ENCODE results near the gene VSX1.

VSX1 gene

DNA sequence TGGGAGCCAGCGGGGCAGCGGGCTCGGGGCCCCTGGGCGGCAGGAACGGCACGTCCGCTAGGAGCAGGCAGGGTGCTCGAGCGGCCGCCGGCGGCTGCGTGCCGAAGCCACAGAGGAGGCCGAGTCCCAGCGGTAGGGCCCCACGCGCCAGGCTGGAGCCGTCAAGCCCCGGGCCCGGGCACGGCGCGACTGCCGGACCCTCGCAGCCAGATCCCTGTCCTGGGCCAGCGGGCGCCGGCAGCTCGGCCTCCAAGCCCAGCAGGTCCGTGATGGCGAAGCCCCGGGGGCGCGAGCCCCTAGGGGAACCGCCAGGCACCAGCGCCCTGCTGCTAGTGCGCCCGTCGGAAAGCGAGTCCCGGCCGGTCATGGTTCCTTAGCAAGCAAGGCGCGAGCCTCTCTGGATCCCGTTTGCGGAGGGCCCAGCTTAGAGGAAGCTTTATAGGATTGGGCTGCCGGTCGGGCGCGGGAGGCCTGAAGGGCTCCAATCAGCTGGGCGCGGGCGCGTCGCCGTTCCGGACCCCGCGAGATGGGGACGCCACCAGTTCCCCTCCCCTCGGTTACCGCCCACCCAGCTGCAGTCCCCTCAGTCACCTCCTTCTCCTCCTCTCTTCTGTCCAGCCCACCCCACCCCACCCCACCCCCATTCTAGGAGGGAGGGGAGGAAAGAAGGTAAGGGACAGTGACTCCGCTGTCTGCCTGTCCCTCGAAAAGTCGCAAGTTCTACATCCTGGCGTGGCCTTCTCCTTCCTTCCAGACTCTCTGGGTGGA is at the start of gene VSX1:
TSS of gene VSX1 (minus strand) at position 412 of the 768 bp plus-strand sequence. CDS start at position 367, 45 bp downstream.
- DNase-seq = no peak

DNA sequence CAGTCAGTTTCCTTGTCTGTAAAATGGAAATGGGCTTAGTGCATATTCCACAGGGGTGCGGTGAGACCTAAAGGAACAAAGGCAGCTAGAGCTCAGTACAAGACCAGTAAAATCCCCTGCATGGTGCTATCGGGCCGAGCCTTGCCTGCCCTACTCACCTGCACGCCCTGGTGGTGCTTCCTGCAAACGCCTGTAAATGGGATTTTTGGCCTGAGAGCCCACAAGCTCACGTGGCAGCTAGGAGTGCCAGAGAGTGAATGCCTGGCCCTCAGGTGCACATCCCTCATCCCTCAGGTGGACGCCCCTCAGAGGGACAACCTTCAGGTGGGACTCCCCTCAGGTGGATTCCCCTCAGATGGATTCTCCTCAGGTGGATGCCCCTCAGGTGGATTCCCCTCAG is 48.0 kb upstream of the VSX1 start:
- no peak for DNase-seq

GRCh38 chr20:25129428-25129827 is 47.5 kb upstream of the VSX1 start:
- no peak for DNase-seq

DNA sequence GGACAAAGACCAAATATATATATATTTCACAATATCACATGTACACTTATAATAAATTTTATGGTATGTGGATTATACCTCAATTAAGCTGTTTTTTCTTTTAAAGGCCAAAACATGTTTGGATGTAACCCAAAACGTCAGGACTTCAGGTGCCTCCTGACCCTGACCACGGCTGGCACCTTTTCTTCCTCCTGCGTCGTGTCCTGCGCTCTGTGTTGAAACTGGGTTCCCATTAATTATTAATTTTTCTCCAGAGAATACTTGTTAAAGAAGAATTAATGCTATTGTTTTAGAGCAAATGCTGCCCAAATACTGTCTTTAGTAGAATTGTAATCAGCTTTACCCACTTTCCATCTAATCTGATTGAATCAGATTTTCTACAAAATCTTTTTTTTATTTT is 46.7 kb upstream of the VSX1 start:
- no peak for DNase-seq

DNA sequence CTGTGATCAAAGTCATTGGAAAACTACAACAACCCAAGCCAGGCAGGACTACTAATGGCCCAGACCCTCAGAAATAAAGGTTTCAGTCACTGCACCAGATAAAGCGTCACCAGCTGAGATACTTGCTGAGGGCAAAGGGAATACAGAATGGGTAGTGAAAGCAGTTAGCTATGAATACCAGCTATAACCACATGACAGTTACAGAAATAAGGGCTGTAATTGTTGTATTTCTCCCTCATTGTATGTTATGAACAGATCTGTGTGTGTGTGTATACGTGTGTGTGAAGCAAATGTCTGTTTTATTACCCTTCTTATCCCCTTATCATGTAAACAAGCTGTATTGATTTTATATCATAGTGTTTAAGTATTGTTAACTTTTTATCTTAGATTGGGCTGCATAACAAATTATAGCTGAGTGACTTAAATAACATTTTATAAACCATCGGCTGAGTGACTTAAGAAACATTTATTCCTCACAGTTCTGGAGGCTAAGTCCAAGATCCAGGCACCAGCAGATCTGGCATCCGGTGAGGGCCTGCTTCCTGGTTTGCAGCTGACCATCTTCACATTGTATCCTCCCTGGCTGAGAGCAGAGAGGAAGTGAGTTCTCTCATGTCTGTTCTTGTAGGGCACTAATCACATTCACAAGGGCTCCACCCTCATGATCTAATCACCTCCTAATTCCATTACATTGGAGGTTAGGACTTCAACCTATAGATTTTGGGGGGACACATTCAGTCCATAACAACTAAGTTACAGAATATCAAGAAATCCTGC is 46.0 kb upstream of the VSX1 start:
- no peak for DNase-seq

- no peak for DNase-seq
These were observed 44.5 kb upstream of the VSX1 start for GRCh38 chr20:25126204-25127029.

GRCh38 chr20:25125636-25126035 is 43.7 kb upstream of the VSX1 start:
- no peak for DNase-seq

DNA sequence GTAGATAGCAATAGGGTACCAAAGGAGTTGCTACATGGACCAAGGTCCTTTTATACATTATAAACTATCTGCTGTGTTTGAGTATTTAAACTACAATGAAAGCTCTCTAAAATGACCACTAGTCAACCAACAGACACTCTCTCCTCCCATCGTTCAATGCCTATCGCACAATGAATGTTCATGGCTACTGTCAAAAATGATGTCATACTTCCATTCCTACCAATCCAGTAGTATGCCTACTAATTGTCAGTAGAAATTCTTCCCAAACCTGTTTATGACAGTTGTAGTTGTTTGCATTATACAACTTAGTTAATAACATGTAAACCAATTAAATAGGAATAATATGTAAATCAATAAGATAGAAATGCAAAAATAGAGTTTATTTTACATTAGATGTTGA is 39.0 kb upstream of the VSX1 start:
- no peak for DNase-seq

- DNase-seq = no peak
These were observed 38.5 kb upstream of the VSX1 start for GRCh38 chr20:25120457-25120856.

GRCh38 chr20:25118529-25118928 is 36.6 kb upstream of the VSX1 start:
- no peak for DNase-seq

- DNase-seq = no peak
These were observed 36.0 kb upstream of the VSX1 start for GRCh38 chr20:25117990-25118389.

- DNase-seq = no peak
These were observed 35.0 kb upstream of the VSX1 start for GRCh38 chr20:25116739-25117458.

GRCh38 chr20:25103526-25103925 is 21.6 kb upstream of the VSX1 start:
- no peak for DNase-seq

- DNase-seq = no peak
These were observed 19.0 kb upstream of the VSX1 start for GRCh38 chr20:25100914-25101313.

DNA sequence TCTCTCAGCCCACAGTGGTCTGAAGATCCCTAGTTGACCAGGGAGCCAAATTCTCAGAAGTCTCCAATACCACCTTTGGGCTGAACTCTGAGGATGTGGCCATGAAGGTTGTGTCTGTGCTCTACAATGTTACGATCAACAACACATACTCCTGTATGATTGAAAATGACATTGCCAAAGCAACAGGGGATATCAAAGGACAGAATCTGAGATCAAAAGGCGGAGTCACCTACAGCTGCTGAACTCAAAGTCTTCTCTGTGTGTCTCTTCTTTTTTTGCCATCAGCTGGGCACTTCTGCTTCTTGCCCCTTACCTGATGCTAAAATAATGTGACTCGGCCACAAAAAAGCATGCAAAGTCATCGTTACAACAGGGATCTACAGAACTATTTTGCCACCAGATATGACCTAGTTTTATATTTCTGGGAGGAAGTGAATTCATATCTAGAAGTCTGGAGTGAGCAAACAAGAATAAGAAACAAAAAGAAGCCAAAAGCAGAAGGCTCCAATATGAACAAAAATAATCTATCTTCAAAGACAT is 17.7 kb upstream of the VSX1 start:
- DNase-seq = no peak

- no peak for DNase-seq
These were observed 15.6 kb upstream of the VSX1 start for GRCh38 chr20:25097498-25097897.

DNA sequence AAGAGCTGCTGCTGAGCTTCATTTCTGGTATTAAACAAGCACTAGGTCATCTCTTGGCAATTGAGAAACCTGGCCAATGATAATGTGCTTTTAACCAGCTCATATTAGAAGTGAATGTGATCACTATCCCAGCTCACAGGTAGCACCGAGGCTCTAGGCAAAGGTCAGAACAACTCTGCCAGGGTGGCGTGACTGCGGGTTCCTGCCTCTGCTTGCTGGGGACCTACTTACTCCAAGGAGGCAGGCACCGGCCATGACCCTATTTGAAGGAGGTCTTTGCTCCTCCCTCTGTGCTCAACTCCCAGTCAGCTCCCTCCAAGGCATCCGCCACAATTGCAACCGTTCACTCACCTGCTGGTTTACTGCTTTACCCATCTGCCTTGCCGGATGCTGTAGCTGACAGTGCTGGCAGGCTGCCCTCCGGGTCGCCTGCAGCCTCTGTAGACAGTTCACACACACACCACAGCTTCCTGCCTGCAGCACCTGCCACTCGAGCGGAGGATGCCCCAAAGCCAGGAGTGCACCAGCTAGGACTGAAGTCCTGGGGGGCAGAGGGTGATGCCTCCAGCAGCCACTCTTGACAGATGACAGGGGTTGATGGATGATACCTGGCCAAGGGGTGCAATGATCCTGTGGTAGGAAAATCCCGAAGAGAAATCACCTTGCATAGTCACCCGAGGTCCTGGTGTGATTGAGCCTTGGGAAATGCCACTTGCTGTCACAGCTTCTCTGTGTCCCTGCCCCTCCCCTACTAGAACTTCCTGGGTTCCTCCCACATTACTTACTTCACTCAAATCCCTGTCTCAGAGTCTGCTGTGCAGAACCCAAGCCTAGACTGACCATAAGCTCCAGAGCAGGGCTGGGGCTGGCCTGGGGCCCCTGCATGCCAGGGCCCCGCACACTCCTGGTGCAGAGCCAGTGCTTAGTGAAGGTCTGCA is 8.8 kb upstream of the VSX1 start:
- DNase-seq = peak; percentile 33 to 51

- no peak for DNase-seq
These were observed 7.7 kb upstream of the VSX1 start for GRCh38 chr20:25089662-25090061.

- DNase-seq = no peak
These were observed 7.2 kb upstream of the VSX1 start for GRCh38 chr20:25089096-25089495.

DNA sequence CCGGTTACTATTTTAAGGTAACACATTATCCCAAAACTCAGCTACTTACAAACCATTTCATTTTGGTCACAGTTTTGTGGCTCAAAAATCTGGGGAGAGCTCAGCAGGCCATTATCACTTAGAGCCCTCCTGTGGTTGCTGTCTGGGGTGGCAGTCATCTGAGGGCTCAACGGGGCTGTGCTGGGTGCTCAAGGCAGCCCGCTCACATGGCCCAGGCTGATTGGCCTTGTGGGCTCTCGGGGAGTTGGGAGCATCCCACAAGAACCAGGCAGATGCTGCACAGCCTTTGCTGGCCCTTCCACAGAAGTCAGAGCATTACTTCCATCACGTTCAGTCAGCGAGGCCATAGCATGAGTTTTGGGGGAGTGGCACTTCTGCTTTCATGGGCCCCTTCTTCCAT is 6.3 kb upstream of the VSX1 start:
- DNase-seq = no peak

DNA sequence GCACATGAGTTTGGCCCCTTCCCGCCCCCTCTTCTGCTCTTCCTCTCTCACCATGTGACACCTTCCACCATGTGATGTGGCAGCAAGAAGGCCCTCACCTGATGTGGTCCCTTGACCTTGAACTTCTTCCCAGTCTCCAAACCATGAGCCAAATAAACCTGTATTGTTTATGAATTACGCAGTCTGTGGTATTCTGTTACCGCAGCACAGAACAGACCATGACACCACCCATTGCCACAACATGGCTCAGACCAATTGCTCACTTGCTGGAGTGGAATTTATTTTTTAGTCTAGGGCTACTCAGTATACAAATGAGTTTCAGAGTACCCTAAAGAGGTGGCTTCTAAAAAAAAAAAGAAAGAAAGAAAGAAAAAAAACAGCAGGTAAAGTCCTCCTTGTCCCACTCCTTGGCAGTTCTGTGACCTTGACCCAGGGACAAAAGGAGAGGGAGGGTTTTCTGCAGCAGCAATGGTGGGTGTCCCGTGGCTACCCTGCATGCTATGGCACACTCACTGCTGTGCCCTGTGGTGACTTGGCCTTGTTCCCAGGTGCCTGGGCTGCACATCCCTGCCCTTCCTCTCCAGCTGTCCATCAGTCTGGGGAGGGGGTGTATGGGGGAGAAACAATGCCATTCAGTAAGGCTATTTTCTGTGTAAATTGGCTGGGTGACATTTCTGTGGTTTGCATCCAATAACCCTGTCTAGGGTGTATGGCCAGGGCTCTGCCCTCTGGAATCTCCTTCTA is 5.4 kb upstream of the VSX1 start:
- DNase-seq = no peak
